Measurements from ENCODE around the gene HAS3.

Gene HAS3

DNA sequence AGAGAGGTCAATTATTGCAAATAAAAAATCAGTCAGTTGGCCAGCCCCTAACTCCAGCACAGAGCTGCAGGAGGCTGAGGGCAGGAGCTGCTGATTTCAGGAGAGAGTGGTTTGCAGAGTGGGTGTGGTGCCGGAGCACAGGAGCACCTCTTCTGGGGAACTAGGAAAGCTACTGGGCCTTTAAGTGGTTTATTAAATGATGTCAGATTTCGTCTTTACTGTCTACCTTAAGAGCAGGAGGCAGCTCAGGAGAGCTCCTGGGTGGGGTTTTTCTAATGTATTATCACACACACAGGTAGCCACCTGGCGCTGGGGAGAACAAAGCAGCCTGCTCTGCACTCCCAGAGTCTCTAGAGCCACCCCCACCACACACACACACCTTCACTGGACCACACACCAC, 11.5 kb upstream of the HAS3 start:
- peak; percentile 30 for DNase-seq

DNA sequence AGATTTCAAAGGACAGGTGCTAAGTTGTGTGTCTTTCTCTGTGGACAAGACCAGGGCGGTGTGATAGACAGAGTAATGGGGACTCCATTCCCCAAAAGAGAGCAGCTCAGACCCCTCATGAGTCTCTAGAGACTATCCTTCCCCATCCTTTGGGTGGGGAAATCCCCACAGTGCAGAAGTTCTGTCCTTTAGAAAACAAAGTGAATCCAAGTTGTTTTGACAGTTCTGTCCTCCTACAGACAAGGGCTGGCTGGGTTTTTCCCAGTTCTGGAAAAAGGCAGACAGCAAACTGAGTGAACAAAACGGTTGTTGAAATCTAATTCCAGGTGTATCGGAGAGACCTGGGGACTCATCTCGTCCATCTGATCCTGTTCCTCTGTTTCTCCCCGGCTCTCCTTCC, 11.0 kb upstream of the HAS3 start:
- DNase-seq, result no peak

DNA sequence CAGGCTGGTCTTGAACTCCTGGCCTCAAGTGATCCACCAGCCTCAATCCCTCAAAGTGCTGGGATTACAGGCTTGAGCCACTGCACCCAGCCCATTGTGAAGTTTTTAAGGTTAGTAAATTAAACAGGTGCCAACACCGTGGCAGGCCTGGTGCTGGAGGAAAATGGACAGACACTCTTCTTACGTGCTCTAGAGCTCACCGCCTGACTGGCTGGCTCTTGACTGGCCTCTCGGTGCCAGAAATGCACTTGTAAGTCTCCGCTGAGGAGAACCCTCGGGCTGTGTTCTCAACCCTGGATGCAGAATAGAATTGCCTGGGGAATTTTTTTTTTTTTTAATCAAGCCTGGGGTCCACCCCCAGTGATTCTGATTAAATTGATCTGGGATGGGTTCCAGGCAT, 10.3 kb upstream of the HAS3 start:
- no peak for DNase-seq

DNA sequence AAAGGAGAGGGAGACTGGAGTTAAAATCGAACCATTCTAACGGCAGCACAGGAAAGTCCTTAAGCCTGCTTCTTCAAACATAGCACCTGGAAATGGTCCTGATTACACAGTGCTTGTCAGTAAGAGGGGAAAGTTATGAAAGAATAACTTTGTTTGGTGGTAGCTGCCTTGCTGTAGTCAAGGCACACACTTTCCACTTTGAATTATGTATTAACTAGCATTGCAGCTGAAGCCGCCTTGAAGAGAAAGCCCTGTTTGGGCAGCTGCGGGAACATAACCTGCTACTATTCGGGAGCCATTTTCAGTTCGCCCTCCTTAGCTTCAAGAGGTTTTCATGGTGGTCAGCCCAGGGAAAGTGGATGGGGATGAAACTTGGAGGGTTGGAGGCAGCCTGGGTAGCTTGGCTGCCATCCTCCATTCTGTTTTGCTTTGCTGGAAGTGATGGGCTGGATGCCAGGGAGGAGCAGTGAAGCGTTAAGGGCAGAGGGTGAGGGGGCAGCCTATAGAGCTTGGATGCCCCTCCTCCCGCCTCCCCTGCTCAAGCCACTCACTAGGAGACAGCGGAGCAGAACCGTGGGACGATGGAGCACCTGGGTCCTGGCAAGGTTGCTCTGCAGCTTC, 5.3 kb upstream of the HAS3 start:
- DNase-seq, result peak; percentile 52

DNA sequence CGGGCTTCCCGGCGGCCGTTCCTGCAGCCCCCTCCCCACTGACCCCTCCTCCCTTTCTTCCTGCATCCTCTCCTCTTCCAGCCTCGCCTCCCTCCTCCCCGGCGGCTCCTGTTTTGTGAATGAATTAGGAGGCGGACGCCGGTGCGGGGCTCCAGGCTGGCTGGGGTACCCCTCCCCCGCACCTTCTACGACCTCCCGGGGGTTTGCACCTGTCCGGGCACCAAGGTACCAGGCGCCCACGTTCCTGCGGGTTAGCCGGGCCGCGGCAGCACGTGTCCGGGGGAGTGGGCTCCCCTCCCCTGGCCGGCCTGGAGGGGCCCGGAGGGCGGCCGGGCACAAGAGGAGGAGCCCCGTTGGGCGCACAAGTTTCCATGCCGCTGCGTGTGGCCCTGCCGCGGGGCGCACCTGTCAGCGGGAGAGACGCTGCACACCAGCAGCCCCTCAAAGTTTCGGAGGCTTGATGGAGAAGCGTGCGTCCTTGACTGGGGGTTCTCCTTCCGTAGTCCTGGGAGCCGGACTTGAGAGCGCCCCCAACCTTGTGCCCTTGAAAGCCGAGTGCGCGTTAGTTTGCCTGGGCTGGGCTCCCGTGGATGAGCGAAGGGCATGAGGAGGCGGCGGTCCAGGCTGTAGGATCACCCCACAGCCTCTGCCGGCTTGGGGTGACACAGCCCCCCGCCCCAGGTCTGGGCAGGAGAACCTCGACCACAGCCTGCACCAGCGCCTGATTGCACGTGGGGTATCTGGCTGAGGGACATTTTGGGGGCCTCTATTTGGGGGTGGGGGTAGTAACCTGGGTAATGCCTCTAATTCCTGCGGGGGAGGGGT, 1.2 kb downstream of the HAS3 start:
- peak; percentile 6 for DNase-seq

DNA sequence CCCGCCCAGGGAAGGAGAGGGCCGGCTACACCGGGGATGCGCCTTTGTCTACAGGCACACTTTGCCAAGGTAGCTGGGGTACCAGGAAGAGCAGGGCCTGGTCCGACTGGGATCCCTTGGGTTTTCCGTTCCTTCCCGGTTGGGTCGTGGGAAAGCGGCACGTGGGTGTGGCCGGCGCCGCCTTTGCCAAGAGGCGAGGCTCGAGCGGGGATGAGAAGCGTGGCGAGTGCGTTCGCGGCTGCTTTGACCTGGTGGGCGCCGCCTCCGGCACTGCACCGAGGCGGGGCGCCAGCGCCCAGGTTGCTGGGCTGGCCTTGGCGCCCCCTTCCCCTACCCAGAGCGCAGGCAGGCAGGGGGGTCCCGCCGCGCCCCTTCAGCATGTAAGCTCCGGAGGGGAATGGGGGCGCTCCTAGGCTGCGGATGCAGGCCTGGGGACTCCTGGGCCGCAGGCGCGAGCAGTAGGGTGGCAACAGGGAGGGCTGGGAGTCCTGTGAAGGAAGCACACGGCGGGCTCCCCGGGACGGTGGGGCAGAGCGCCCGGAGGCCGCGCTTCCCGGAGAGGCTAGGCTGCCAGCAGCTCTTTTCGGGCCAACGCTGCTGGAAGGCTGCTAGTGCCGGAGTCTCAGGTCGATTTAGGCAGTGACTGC, 2.0 kb downstream of the HAS3 start:
- no peak for DNase-seq

DNA sequence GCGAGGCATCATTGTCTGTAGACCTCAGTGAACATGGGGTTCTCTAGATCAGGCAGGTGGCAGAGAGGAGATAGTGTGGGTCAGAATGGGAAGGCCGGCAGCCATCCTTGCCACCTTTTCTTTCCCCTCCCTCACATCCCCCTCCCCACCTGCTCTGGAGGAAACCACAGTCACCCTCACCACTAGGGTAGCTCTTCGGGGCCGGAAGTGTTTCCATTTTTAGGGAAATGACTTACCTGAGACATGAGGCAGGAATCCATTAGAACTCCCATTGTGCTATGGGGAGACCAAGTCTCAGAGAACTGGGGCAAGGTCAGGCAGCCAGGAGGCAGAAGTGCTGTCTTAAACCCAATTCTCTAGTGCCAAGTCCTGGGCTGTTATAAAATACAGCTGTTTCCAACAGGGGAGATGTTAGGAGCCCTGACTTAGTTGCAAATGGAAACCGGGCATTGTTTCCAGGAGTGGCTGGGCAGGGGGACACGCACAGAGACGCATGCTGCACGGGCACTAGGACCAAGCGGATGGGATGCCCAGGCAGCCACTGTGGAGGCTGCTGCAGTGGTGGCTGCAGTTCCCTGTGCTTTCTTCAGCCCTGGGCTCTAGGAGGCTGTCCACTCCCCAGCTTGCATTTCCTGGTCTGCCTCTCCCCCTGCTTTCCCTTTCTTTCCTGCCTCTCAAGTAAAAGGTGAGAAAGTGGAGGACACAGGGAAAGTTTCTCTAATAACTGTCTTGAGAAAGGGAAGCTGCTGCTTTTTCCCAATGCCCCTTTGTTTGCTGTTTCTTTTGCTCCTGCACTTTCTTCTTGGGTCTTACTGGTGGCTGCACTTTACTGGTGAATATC, 2.8 kb downstream of the HAS3 start:
- DNase-seq, result no peak

DNA sequence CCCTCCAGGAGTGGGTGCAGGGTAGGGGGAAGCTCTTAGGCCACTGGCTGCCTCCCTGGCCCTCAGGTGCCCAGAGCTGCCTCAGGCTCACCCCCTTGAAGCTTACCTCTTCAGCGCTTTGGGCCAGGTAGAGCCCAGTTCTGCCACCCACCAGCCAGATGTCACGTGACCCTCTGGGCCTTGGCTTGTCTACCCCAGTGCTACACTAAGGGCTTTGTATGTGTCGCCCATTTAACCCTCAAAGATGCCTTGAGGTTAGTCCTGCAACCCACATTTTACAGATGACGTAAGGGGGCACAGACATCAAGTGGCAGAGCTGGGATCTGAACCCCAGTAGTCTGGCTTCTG, 3.4 kb downstream of the HAS3 start:
- no peak for DNase-seq

DNA sequence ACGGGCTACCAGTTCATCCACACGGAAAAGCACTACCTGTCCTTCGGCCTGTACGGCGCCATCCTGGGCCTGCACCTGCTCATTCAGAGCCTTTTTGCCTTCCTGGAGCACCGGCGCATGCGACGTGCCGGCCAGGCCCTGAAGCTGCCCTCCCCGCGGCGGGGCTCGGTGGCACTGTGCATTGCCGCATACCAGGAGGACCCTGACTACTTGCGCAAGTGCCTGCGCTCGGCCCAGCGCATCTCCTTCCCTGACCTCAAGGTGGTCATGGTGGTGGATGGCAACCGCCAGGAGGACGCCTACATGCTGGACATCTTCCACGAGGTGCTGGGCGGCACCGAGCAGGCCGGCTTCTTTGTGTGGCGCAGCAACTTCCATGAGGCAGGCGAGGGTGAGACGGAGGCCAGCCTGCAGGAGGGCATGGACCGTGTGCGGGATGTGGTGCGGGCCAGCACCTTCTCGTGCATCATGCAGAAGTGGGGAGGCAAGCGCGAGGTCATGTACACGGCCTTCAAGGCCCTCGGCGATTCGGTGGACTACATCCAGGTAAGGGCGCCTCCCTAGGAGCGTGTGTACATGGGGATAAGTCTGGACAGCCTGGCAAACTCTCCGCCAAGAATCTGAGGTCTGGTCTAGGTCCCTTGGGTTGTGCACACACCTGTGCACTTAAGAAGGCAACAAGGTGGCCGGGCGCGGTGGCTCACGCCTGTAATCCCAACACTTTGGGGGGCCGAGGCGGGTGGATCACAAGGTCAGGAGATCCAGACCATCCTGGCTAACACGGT, 4.2 kb downstream of the HAS3 start:
- no peak for DNase-seq

DNA sequence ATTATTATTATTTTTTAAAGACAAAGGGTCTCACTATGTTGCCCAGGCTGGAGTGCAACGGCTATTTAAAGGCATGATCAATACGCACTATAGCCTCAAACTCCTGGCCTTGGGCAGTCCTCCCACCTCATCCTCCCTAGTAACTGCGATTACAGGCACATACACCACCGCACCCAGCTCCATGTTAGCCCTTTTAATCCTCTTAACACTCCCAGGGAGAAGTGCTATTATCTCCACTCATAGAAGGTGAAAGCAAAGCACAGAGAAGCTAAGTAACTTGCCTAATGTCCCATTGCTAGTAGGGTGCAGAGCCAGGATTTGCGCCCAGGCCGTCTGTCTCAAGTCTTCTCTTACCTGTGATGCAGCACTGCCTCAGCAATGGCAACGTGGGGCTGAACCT, 5.0 kb downstream of the HAS3 start:
- DNase-seq, result no peak

DNA sequence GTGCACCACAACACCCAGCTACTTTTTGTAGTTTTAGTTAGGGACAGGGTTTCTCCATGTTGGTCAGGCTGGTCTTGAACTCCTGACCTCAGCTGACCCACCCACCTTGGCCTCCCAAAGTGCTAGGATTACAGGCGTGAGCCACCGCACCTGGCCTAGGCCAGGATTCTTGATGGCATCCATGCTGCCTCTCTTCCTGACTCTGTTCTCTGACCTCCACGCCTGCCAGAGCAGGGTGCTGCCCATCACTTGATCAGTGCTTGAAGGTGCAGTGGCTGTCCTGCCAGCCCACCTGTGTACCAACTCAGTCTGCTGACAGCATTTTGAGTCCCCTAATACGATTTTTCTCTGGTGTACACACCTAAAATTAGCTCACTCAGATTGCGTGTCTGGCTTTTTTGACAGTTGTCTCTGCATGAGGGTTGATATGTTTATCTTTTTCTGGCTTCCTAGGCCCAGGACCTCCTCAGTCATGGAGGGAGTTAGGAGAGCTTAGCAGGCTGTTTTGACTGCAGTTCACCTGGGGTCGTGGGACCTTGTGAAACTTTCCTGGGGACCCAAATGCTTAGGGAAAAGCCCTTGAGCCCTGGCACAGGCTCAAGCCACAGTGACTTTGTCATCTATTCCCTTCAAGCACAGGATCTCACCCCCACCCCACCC, 5.9 kb downstream of the HAS3 start:
- no peak for DNase-seq

DNA sequence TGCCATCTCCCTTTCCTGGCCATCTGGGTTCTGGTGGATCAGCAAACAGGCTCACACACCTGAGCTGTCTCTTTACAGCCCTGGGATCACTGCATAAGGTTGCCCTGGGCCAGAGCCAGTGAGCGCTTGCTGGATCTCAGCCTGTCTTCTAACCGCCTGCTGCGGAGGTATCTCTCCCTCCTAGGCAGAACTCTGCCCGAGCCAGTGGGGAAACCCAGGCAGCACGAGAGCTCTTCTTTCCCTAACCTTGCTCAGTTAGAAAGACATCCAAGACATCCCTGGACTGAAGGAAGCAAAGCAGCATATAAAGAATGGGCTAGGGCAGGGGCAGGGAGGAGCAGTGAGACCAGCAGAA, 6.4 kb downstream of the HAS3 start:
- no peak for DNase-seq

DNA sequence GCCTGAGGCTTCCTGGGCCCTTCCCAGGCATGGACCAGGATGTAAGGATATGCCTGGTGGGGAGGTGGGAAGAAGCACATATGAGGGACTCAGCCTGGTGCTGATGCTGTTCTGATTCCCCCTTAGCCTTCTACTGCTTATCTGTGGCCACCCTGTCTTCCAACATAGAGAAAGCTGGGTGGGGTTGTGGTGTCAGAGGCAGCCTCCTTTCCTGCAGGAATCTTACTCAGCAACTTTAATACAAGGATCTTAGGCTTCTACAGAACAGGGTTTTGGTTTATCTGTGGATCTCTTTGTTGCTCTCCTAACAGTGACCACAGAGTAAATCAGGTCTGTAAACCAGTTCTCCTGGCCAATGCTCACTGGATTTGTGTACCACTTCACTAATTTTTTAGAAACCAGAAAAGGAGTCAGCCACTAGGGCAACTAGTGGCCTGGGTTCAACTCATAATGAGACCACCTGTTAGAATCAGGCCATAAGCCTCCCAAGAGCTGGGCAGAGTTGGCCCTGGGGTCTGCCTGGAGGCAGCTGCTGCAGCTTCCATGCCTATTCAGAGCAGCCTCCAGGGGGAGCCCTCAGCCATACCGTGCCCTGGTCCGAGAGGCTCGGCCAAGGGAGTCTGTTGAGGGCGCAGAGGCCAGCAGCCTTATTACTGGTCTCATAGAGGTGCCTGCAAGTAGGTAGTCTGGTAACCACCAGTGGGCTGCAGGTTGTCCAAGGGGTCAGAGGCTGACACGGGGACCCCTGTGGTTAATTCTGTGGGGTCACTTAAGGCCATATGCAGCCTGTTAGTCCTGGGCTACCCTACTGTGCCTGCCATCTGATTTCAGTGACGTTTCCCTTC, 7.1 kb downstream of the HAS3 start:
- peak; percentile 25 for DNase-seq

DNA sequence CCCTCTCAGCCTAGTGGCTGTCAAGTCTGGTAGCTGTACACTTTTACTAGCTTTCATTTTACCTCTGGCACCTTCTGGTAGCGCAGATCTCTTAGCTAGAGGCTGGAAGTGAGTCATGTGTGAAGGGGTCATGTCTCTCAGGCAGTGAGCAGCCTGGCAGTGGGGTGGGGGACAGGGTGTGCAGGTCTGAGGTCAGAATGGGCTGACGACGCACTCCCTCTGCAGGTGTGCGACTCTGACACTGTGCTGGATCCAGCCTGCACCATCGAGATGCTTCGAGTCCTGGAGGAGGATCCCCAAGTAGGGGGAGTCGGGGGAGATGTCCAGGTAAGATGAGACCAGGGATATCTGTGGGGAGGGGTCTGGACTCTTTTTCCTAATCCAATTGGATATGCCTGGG, 7.8 kb downstream of the HAS3 start:
- no peak for DNase-seq

DNA sequence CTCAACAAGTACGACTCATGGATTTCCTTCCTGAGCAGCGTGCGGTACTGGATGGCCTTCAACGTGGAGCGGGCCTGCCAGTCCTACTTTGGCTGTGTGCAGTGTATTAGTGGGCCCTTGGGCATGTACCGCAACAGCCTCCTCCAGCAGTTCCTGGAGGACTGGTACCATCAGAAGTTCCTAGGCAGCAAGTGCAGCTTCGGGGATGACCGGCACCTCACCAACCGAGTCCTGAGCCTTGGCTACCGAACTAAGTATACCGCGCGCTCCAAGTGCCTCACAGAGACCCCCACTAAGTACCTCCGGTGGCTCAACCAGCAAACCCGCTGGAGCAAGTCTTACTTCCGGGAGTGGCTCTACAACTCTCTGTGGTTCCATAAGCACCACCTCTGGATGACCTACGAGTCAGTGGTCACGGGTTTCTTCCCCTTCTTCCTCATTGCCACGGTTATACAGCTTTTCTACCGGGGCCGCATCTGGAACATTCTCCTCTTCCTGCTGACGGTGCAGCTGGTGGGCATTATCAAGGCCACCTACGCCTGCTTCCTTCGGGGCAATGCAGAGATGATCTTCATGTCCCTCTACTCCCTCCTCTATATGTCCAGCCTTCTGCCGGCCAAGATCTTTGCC, 9.0 kb downstream of the HAS3 start:
- DNase-seq, result no peak

DNA sequence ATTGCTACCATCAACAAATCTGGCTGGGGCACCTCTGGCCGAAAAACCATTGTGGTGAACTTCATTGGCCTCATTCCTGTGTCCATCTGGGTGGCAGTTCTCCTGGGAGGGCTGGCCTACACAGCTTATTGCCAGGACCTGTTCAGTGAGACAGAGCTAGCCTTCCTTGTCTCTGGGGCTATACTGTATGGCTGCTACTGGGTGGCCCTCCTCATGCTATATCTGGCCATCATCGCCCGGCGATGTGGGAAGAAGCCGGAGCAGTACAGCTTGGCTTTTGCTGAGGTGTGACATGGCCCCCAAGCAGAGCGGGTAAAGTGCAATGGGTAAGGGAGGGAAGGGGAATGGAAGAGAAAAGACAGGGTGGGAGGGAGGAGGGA, 9.5 kb downstream of the HAS3 start:
- DNase-seq, result no peak

DNA sequence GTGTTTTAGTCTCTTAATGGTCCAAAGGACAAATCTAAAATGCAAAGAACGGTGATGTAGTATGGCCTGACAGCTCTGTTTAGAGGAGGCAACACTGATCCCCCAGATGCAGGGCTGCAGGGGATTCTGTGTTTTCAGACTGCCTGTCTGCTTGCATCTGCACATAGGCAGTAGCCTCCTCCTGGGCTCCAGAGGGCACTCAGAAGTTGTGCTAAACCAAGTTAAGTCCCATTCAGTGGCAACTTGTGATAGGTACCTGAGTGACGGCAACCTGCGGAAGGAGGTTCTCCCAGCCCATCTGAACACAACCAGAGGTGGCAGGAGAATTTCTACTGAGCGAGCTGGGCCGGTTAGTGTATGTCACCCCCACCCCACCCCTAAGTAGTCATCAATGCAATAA, 9.9 kb downstream of the HAS3 start:
- no peak for DNase-seq

DNA sequence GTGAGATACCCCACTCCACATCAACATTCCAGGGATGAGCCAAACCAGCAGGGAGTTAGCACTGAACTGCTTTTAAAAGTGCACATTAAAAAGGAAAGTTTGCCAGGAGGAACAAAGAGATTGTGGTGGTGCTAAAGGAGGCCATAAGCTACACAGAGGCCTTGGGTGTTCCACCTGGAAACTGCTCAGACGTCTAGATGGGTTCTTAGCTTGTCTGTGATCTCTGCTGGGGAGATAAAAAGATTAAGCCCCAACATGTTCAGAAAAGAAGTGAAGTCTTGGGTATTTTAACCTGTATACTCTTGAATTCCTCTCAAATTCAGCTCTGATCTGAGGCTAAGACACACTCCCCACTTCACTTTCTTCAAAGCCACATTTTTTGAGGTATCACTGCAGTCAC, 10.4 kb downstream of the HAS3 start:
- no peak for DNase-seq

DNA sequence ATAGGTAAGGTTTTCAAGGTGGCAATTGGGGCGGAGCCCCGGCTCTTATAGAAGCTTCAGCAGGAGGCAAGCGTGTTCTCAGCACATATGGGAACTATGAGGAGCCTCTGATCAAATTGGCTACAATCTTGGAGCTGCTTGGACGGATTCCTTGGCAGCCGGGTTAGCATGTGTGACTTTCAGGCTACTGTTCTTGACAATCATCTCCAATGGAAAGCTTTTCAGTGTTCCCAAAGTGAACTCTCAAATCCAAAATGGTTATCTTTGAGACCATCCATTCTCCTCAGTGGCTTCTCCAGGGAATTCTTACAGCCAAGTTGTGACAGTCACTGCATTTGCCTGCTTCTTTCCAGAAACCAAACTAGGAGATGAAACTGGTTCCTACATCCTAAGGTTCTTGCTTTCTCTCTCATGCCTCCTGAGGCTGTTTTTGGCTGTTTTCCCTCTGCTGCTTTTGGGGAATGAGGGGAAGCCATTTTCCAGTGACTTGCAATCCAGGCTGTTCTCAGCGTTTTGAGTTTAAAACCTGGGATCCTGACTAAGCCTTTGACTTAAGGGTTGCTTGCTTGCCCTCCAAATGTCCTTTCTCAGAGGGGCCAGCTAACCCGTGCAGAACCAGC, 10.9 kb downstream of the HAS3 start:
- no peak for DNase-seq

DNA sequence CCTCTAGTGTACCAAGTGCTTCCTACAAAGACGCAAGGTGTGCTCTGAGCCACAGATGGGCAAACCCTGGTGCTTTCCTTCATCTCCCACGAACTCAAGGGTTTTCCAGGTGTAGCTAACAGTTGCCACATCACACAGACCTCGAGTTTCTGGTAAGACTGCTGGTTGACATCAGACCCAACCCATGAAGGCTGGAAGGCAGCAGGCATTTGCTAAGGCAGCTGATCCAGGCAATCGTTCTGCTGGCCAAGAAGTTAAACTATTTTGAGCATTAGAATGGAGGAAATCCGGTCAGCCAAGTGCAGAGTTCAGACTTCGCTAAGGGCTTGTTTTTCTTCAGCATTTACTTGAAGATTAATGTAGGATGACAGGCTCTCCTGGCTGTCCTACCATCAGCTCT, 11.5 kb downstream of the HAS3 start:
- DNase-seq, result no peak
